HepG2 (cell line): ENCODE results near the gene M1AP. TPM values are rescaled to one million over a fixed set of nuclear protein-coding genes. Genes with fewer than 3 reads are reported as not detected.
A peak's percentile ranks its signal among the peaks of the same experiment; 100 is the strongest.

Experiments used
- CENPX ChIP-seq: sonication (generic); formaldehyde crosslinking; IDR thresholded peaks from 2 replicates; pipeline ENCODE4 v1.9.0; 2021; ENCODE audit warnings: mild to moderate bottlenecking, missing genetic modification reagents, moderate library complexity
- ERF ChIP-seq: IDR thresholded peaks from 2 replicates; pipeline ENCODE4 v1.6.1; 2018; ENCODE audit warnings: missing biosample characterization, missing genetic modification reagents
- HMGXB4 ChIP-seq, 2 experiments: sonication (generic) in 1 of 2; formaldehyde crosslinking in 1 of 2; IDR thresholded peaks; 2 replicates each; pipeline versions ENCODE4 v1.4.0 to v1.6.1; 2018 to 2020; ENCODE audit warnings: missing genetic modification reagents in 2 of 2, borderline replicate concordance in 1 of 2, low read depth in 1 of 2, mild to moderate bottlenecking in 1 of 2, missing biosample characterization in 1 of 2
- NCOR1 ChIP-seq: fragments of 200-600 bp; sonication (generic); IDR thresholded peaks from 2 replicates; pipeline ENCODE4 v1.7.0; 2017; ENCODE audit warnings: antibody characterized with exemption, low read length, borderline replicate concordance
- PREB ChIP-seq: sonication (generic); formaldehyde crosslinking; IDR thresholded peaks from 2 replicates; pipeline ENCODE4 v1.4.0; 2020; ENCODE audit warnings: missing genetic modification reagents
- SAFB2 ChIP-seq: sonication (generic); formaldehyde crosslinking; IDR thresholded peaks from 2 replicates; pipeline ENCODE4 v1.5.1; 2020; ENCODE audit warnings: missing genetic modification reagents, low read depth, mild to moderate bottlenecking, borderline replicate concordance
- THRA ChIP-seq: sonication (generic); formaldehyde crosslinking; IDR thresholded peaks from 2 replicates; pipeline ENCODE4 v1.4.0; 2020; ENCODE audit warnings: missing genetic modification reagents, borderline replicate concordance
- WIZ ChIP-seq: sonication (generic); formaldehyde crosslinking; IDR thresholded peaks from 2 replicates; pipeline ENCODE4 v1.5.1; 2020; ENCODE audit warnings: mild to moderate bottlenecking, missing genetic modification reagents
- ZHX2 ChIP-seq, 2 experiments: sonication (generic) in 1 of 2; formaldehyde crosslinking in 1 of 2; IDR thresholded peaks; 2 replicates each; pipeline versions ENCODE4 v1.6.1 to v1.9.0; 2014 to 2022; ENCODE audit warnings: antibody characterized with exemption in 1 of 2, borderline replicate concordance in 1 of 2, inconsistent platforms in 1 of 2, low read depth in 1 of 2, missing genetic modification reagents in 1 of 2
- ZKSCAN8 ChIP-seq: IDR thresholded peaks from 2 replicates; pipeline ENCODE4 v1.6.1; 2016; ENCODE audit warnings: borderline replicate concordance, missing genetic modification reagents, missing compliant biosample characterization
- ZNF138 ChIP-seq: sonication (generic); formaldehyde crosslinking; IDR thresholded peaks from 2 replicates; pipeline ENCODE4 v1.5.0; 2020; ENCODE audit warnings: mild to moderate bottlenecking, low read depth, missing genetic modification reagents
- ZNF556 ChIP-seq: sonication (generic); formaldehyde crosslinking; IDR thresholded peaks from 2 replicates; pipeline ENCODE4 v1.4.0; 2020; ENCODE audit warnings: mild to moderate bottlenecking, missing genetic modification reagents, borderline replicate concordance
- ZNF839 ChIP-seq: sonication (generic); formaldehyde crosslinking; IDR thresholded peaks from 2 replicates; pipeline ENCODE4 v1.4.0; 2020; ENCODE audit warnings: missing genetic modification reagents, mild to moderate bottlenecking, borderline replicate concordance
- polyA plus RNA-seq, 8 experiments: library from polyadenylated mRNA; depleted of rRNA in 3 of 8; stranded (reverse) in 7 of 8; unstranded in 1 of 8; fragments of >200 nt; fragmentation: Illumina TruSeq in 4 of 8; extraction: Trizol in 4 of 8; gene quantifications; 2 replicates each; pipeline versions ENCODE4 v1.2.1 to v1.2.3, GENCODE V29; 2011 to 2016; ENCODE audit warnings: low read depth in 4 of 8, missing spikeins in 1 of 8, mixed read lengths in 1 of 8; ENCODE audit not compliant: insufficient read depth in 1 of 8
- total RNA-seq, 5 experiments: library from RNA; depleted of rRNA; stranded (reverse); fragments of >200 nt; fragmentation: Illumina TruSeq; extraction: Trizol; gene quantifications; 2 replicates each; pipeline ENCODE4 v1.2.3, GENCODE V29; 2016; ENCODE audit warnings: low read depth in 1 of 5

Gene M1AP
- total and polyA plus RNA-seq, 2 of the 13 experiments (the other 11 are each of a cell fraction or from before 2014, with no cell fraction given) = not detected

GRCh38 chr2:74587664-74588277 lies 60.4 kb downstream of the M1AP start (continued):
- no peak for TF ChIP-seq ZHX2 (IDR thresholded peaks at IDR 0.05; ENCODE audit: low read depth)
- no peak for TF ChIP-seq ZHX2 (CRISPR knock-in tag; IDR thresholded peaks at IDR 0.05; ENCODE audit: borderline replicate concordance)
- 0 out of 2 replicates have a peak, but pooled peaks have one; percentile 44 for TF ChIP-seq ZNF556 (CRISPR knock-in tag)
- TF ChIP-seq SAFB2 (CRISPR knock-in tag) = no peak
- TF ChIP-seq HMGXB4 (CRISPR knock-in tag; IDR thresholded peaks at IDR 0.05; ENCODE audit: borderline replicate concordance in 1 of 2, low read depth in 1 of 2) = peak; percentile 43 to 60; a peak in 3 of 4 replicates
- TF ChIP-seq PREB (CRISPR knock-in tag) = no peak
- TF ChIP-seq THRA (CRISPR knock-in tag) = 0 out of 2 replicates have a peak, but pooled peaks have one; percentile 56
- peak; percentile 52; the same call in 1 of the 2 replicates for TF ChIP-seq ZKSCAN8
- no peak for TF ChIP-seq WIZ (CRISPR knock-in tag)
- TF ChIP-seq CENPX (CRISPR knock-in tag) = no peak
- TF ChIP-seq ZNF839 (CRISPR knock-in tag) = no peak
- TF ChIP-seq NCOR1 = no peak
- TF ChIP-seq ERF (CRISPR knock-in tag) = 0 out of 2 replicates have a peak, but pooled peaks have one; percentile 27
- no peak for TF ChIP-seq ZNF138 (CRISPR knock-in tag)
